ENCODE data around the gene TOP1.

Gene TOP1

GRCh38 chr20:41044409-41045062 lies 15.9 kb downstream of the TOP1 start:
- no peak for TF ChIP-seq CTCF (IDR thresholded peaks at IDR 0.05; ENCODE audit: low read depth, low read length, missing control alignments)
- no peak for DNase-seq (ENCODE audit: low read depth)

GRCh38 chr20:41045671-41046070 lies 17.0 kb downstream of the TOP1 start:
- no peak for DNase-seq (ENCODE audit: low read depth)
- H3K4me3 ChIP-seq (ENCODE audit: low read depth, low read length): no peak overlapping the region
- TF ChIP-seq CTCF (IDR thresholded peaks at IDR 0.05; ENCODE audit: low read depth, low read length, missing control alignments): no peak

More at GRCh38 chr20:41044409-41045062, 15.9 kb downstream of the TOP1 start:
- no peak overlapping the region for H3K4me3 ChIP-seq (ENCODE audit: low read depth, low read length)

GRCh38 chr20:41046716-41047115 lies 18.1 kb downstream of the TOP1 start:
- DNase-seq (ENCODE audit: low read depth): no peak

GRCh38 chr20:41047279-41047974 lies 18.8 kb downstream of the TOP1 start:
- no peak for TF ChIP-seq CTCF (IDR thresholded peaks at IDR 0.05; ENCODE audit: low read depth, low read length, missing control alignments)
- DNase-seq (ENCODE audit: low read depth): no peak
- H3K4me3 ChIP-seq (ENCODE audit: low read depth, low read length): peak overlapping the region; percentile 1; the same call in 1 of the 2 replicates

More at GRCh38 chr20:41046716-41047115, 18.1 kb downstream of the TOP1 start:
- TF ChIP-seq CTCF (IDR thresholded peaks at IDR 0.05; ENCODE audit: low read depth, low read length, missing control alignments): no peak
- H3K4me3 ChIP-seq (ENCODE audit: low read depth, low read length): no peak overlapping the region

- H3K4me3 ChIP-seq (ENCODE audit: low read depth, low read length): peak overlapping the region; percentile 39; the same call in 1 of the 2 replicates
- DNase-seq (ENCODE audit: low read depth): no peak
- TF ChIP-seq CTCF (IDR thresholded peaks at IDR 0.05; ENCODE audit: low read depth, low read length, missing control alignments): no peak
Observed at GRCh38 chr20:41047975-41048305, 19.3 kb downstream of the TOP1 start.

GRCh38 chr20:41048461-41049301 lies 20.1 kb downstream of the TOP1 start:
- no peak for TF ChIP-seq CTCF (IDR thresholded peaks at IDR 0.05; ENCODE audit: low read depth, low read length, missing control alignments)
- H3K4me3 ChIP-seq (ENCODE audit: low read depth, low read length): peak overlapping the region; percentile 39; the same call in 1 of the 2 replicates
- DNase-seq (ENCODE audit: low read depth): no peak
